ENCODE measurements around the gene HELZ.

The HELZ gene

GRCh38 chr17:67137860-67138259 lies 107.1 kb downstream of the HELZ start:
- Histone ChIP-seq H3K9me3 (ENCODE audit: control insufficient read depth, low read length) (no peaks in the 10 kb centered on the region), H3K27me3 (ENCODE audit: control insufficient read depth, insufficient read depth, low read length, poor library complexity, severe bottlenecking) (no peaks in the 10 kb centered on the region)
- WGBS, 2 experiments = 88 to 96% methylated on average over 4 to 5 of the region's 5 CpGs

GRCh38 chr17:67137026-67137370 lies 108.0 kb downstream of the HELZ start:
- Histone ChIP-seq H3K4me1 (ENCODE audit: control insufficient read depth, insufficient read depth, low read length) (no peaks in the 10 kb centered on the region), H3K36me3 (ENCODE audit: control insufficient read depth, insufficient read depth, low read length) (no peaks in the 10 kb centered on the region)
- 95 to 96% methylated on average over 3 of the region's 3 CpGs for WGBS, 2 experiments

More at GRCh38 chr17:67137860-67138259, 107.1 kb downstream of the HELZ start:
- Histone ChIP-seq H3K27ac (ENCODE audit: insufficient read depth, low read depth, low read length, poor library complexity, severe bottlenecking) (no peak overlapping the region), H3K36me3 (ENCODE audit: control insufficient read depth, insufficient read depth, low read length) (no peaks in the 10 kb centered on the region), H3K4me3 (ENCODE audit: insufficient read depth, low read depth, low read length) (no peak overlapping the region), H3K4me1 (ENCODE audit: control insufficient read depth, insufficient read depth, low read length) (no peaks in the 10 kb centered on the region)

GRCh38 chr17:67136191-67137025 lies 108.6 kb downstream of the HELZ start:
- Histone ChIP-seq H3K36me3 (ENCODE audit: control insufficient read depth, insufficient read depth, low read length) (no peaks in the 10 kb centered on the region), H3K27ac (ENCODE audit: insufficient read depth, low read depth, low read length, poor library complexity, severe bottlenecking) (no peak overlapping the region), H3K4me1 (ENCODE audit: control insufficient read depth, insufficient read depth, low read length) (no peaks in the 10 kb centered on the region), H3K4me3 (ENCODE audit: insufficient read depth, low read depth, low read length) (no peak overlapping the region), H3K27me3 (ENCODE audit: control insufficient read depth, insufficient read depth, low read length, poor library complexity, severe bottlenecking) (no peaks in the 10 kb centered on the region), H3K9me3 (ENCODE audit: control insufficient read depth, low read length) (no peaks in the 10 kb centered on the region)
- 95 to 96% methylated on average over 5 of the region's 5 CpGs for WGBS, 2 experiments

More at GRCh38 chr17:67137026-67137370, 108.0 kb downstream of the HELZ start:
- no peaks in the 10 kb centered on the region for H3K9me3 ChIP-seq (ENCODE audit: control insufficient read depth, low read length)
- no peak overlapping the region for H3K4me3 ChIP-seq (ENCODE audit: insufficient read depth, low read depth, low read length)
- no peaks in the 10 kb centered on the region for H3K27me3 ChIP-seq (ENCODE audit: control insufficient read depth, insufficient read depth, low read length, poor library complexity, severe bottlenecking)
- no peak overlapping the region for H3K27ac ChIP-seq (ENCODE audit: insufficient read depth, low read depth, low read length, poor library complexity, severe bottlenecking)

GRCh38 chr17:67133161-67133560 lies 111.8 kb downstream of the HELZ start:
- no peaks in the 10 kb centered on the region for H3K9me3 ChIP-seq (ENCODE audit: control insufficient read depth, low read length)
- no peaks in the 10 kb centered on the region for H3K36me3 ChIP-seq (ENCODE audit: control insufficient read depth, insufficient read depth, low read length)
- H3K4me3 ChIP-seq (ENCODE audit: insufficient read depth, low read depth, low read length) = no peak overlapping the region
- H3K27me3 ChIP-seq (ENCODE audit: control insufficient read depth, insufficient read depth, low read length, poor library complexity, severe bottlenecking) = no peaks in the 10 kb centered on the region
- H3K4me1 ChIP-seq (ENCODE audit: control insufficient read depth, insufficient read depth, low read length) = no peaks in the 10 kb centered on the region
- H3K27ac ChIP-seq (ENCODE audit: insufficient read depth, low read depth, low read length, poor library complexity, severe bottlenecking) = no peak overlapping the region

GRCh38 chr17:67132366-67132765 lies 112.6 kb downstream of the HELZ start:
- 94 to 100% methylated on average over 1 of the region's 1 CpG for WGBS, 2 experiments

GRCh38 chr17:67130768-67131167 lies 114.2 kb downstream of the HELZ start:
- Histone ChIP-seq H3K4me3 (ENCODE audit: insufficient read depth, low read depth, low read length) (no peak overlapping the region), H3K36me3 (ENCODE audit: control insufficient read depth, insufficient read depth, low read length) (no peaks in the 10 kb centered on the region), H3K27ac (ENCODE audit: insufficient read depth, low read depth, low read length, poor library complexity, severe bottlenecking) (no peak overlapping the region), H3K27me3 (ENCODE audit: control insufficient read depth, insufficient read depth, low read length, poor library complexity, severe bottlenecking) (no peaks in the 10 kb centered on the region), H3K9me3 (ENCODE audit: control insufficient read depth, low read length) (no peaks in the 10 kb centered on the region), H3K4me1 (ENCODE audit: control insufficient read depth, insufficient read depth, low read length) (no peaks in the 10 kb centered on the region)
- WGBS, 2 experiments = 92 to 95% methylated on average over 4 of the region's 4 CpGs

More at GRCh38 chr17:67132366-67132765, 112.6 kb downstream of the HELZ start:
- Histone ChIP-seq H3K9me3 (ENCODE audit: control insufficient read depth, low read length) (no peaks in the 10 kb centered on the region), H3K4me3 (ENCODE audit: insufficient read depth, low read depth, low read length) (no peak overlapping the region), H3K4me1 (ENCODE audit: control insufficient read depth, insufficient read depth, low read length) (no peaks in the 10 kb centered on the region), H3K27me3 (ENCODE audit: control insufficient read depth, insufficient read depth, low read length, poor library complexity, severe bottlenecking) (no peaks in the 10 kb centered on the region), H3K36me3 (ENCODE audit: control insufficient read depth, insufficient read depth, low read length) (no peaks in the 10 kb centered on the region), H3K27ac (ENCODE audit: insufficient read depth, low read depth, low read length, poor library complexity, severe bottlenecking) (no peak overlapping the region)

GRCh38 chr17:67129283-67129682 lies 115.7 kb downstream of the HELZ start:
- H3K27me3 ChIP-seq (ENCODE audit: control insufficient read depth, insufficient read depth, low read length, poor library complexity, severe bottlenecking) = no peaks in the 10 kb centered on the region
- no peak overlapping the region for H3K27ac ChIP-seq (ENCODE audit: insufficient read depth, low read depth, low read length, poor library complexity, severe bottlenecking)
- WGBS, 2 experiments = 80 to 100% methylated on average over 1 of the region's 3 CpGs
- H3K36me3 ChIP-seq (ENCODE audit: control insufficient read depth, insufficient read depth, low read length) = no peaks in the 10 kb centered on the region
- H3K9me3 ChIP-seq (ENCODE audit: control insufficient read depth, low read length) = no peaks in the 10 kb centered on the region
- H3K4me1 ChIP-seq (ENCODE audit: control insufficient read depth, insufficient read depth, low read length) = no peaks in the 10 kb centered on the region
- H3K4me3 ChIP-seq (ENCODE audit: insufficient read depth, low read depth, low read length) = no peak overlapping the region

GRCh38 chr17:67128700-67129099 lies 116.3 kb downstream of the HELZ start:
- Histone ChIP-seq H3K27ac (ENCODE audit: insufficient read depth, low read depth, low read length, poor library complexity, severe bottlenecking) (no peak overlapping the region), H3K27me3 (ENCODE audit: control insufficient read depth, insufficient read depth, low read length, poor library complexity, severe bottlenecking) (no peaks in the 10 kb centered on the region), H3K36me3 (ENCODE audit: control insufficient read depth, insufficient read depth, low read length) (no peaks in the 10 kb centered on the region), H3K4me1 (ENCODE audit: control insufficient read depth, insufficient read depth, low read length) (no peaks in the 10 kb centered on the region), H3K4me3 (ENCODE audit: insufficient read depth, low read depth, low read length) (no peak overlapping the region), H3K9me3 (ENCODE audit: control insufficient read depth, low read length) (no peaks in the 10 kb centered on the region)
- 91 to 99% methylated on average over 3 of the region's 3 CpGs for WGBS, 2 experiments

GRCh38 chr17:67127925-67128324 lies 117.1 kb downstream of the HELZ start:
- H3K9me3 ChIP-seq (ENCODE audit: control insufficient read depth, low read length) = no peaks in the 10 kb centered on the region
- no peak overlapping the region for H3K27ac ChIP-seq (ENCODE audit: insufficient read depth, low read depth, low read length, poor library complexity, severe bottlenecking)
- H3K4me1 ChIP-seq (ENCODE audit: control insufficient read depth, insufficient read depth, low read length) = no peaks in the 10 kb centered on the region
- no peaks in the 10 kb centered on the region for H3K36me3 ChIP-seq (ENCODE audit: control insufficient read depth, insufficient read depth, low read length)
- no peaks in the 10 kb centered on the region for H3K27me3 ChIP-seq (ENCODE audit: control insufficient read depth, insufficient read depth, low read length, poor library complexity, severe bottlenecking)
- WGBS, 2 experiments = 97 to 100% methylated on average over 1 of the region's 2 CpGs
- H3K4me3 ChIP-seq (ENCODE audit: insufficient read depth, low read depth, low read length) = no peak overlapping the region

- Histone ChIP-seq H3K27me3 (ENCODE audit: control insufficient read depth, insufficient read depth, low read length, poor library complexity, severe bottlenecking) (no peaks in the 10 kb centered on the region), H3K4me3 (ENCODE audit: insufficient read depth, low read depth, low read length) (no peak overlapping the region), H3K27ac (ENCODE audit: insufficient read depth, low read depth, low read length, poor library complexity, severe bottlenecking) (no peak overlapping the region), H3K9me3 (ENCODE audit: control insufficient read depth, low read length) (no peaks in the 10 kb centered on the region), H3K36me3 (ENCODE audit: control insufficient read depth, insufficient read depth, low read length) (peaks cover 3% of the 10 kb centered on the region), H3K4me1 (ENCODE audit: control insufficient read depth, insufficient read depth, low read length) (no peaks in the 10 kb centered on the region)
- WGBS, 2 experiments = 77 to 78% methylated on average over 2 of the region's 2 CpGs
Observed at GRCh38 chr17:67126983-67127382, 118.0 kb downstream of the HELZ start.
